Measurements from ENCODE around the gene CYB561. TPM values are rescaled to one million over a fixed set of nuclear protein-coding genes. Genes with fewer than 3 reads are reported as not detected.

The CYB561 gene
- total and polyA plus RNA-seq, 9 of the 15 experiments (the other 6 are each of a cell fraction or from before 2014, with no cell fraction given) = 4.0 to 30.8 (median 17.4) TPM

DNA sequence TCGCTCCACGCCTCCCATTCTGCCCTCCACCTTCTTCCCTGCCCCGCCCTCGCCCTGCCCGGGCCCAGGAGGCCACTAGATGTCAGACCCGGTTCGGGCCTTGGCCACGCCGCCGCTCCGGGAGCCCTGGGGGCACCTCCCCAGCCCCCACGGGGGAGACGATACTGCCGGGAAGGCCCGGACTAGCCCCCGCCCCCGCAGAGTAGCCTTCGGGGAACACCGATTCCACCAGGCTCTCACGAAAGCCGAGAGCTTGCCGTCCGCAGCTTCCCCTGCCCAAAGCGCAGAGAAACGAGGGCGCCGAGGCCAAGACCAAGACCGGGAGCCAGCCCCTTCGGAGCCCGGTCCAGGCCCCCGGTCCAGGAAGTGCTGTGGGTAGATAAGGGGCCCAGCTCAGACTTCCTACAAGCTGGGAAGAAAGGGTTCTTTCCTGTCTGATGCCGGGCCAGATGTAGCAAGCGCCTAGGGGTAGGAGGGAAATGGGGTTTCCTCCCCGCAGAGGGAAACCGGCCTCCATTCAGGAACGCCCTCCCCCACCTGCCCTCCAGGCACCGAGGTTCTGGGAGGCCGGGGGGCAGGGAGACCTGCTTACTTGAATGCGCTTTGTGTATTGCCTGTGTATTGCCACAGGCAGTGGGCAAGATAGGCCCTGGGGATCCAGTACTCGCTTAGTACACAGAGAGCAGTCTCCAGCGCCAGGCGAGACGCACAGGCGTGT lies 806 bp upstream of the CYB561 start (continued):
- TF ChIP-seq MGA (IDR thresholded peaks at IDR 0.05) (peak; percentile 84; the same call in 1 of the 2 replicates), ZNF644 (tag; IDR thresholded peaks at IDR 0.05; ENCODE audit: low read depth) (no peak; the same call in 1 of the 2 replicates), KDM2B (CRISPR knock-in tag; IDR thresholded peaks at IDR 0.05) (no peak), TFAP4 (CRISPR knock-in tag; IDR thresholded peaks at IDR 0.05; ENCODE audit: borderline replicate concordance) (peak; percentile 42; the same call in 1 of the 2 replicates), SP1 (CRISPR knock-in tag; IDR thresholded peaks at IDR 0.05) (no peak; the same call in 1 of the 2 replicates)
- TF ChIP-seq, protein P1, sequence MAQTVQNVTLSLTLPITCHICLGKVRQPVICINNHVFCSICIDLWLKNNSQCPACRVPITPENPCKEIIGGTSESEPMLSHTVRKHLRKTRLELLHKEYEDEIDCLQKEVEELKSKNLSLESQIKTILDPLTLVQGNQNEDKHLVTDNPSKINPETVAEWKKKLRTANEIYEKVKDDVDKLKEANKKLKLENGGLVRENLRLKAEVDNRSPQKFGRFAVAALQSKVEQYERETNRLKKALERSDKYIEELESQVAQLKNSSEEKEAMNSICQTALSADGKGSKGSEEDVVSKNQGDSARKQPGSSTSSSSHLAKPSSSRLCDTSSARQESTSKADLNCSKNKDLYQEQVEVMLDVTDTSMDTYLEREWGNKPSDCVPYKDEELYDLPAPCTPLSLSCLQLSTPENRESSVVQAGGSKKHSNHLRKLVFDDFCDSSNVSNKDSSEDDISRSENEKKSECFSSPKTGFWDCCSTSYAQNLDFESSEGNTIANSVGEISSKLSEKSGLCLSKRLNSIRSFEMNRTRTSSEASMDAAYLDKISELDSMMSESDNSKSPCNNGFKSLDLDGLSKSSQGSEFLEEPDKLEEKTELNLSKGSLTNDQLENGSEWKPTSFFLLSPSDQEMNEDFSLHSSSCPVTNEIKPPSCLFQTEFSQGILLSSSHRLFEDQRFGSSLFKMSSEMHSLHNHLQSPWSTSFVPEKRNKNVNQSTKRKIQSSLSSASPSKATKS (CRISPR knock-in tag; IDR thresholded peaks at IDR 0.05) = no peak
- TF ChIP-seq, protein P2, sequence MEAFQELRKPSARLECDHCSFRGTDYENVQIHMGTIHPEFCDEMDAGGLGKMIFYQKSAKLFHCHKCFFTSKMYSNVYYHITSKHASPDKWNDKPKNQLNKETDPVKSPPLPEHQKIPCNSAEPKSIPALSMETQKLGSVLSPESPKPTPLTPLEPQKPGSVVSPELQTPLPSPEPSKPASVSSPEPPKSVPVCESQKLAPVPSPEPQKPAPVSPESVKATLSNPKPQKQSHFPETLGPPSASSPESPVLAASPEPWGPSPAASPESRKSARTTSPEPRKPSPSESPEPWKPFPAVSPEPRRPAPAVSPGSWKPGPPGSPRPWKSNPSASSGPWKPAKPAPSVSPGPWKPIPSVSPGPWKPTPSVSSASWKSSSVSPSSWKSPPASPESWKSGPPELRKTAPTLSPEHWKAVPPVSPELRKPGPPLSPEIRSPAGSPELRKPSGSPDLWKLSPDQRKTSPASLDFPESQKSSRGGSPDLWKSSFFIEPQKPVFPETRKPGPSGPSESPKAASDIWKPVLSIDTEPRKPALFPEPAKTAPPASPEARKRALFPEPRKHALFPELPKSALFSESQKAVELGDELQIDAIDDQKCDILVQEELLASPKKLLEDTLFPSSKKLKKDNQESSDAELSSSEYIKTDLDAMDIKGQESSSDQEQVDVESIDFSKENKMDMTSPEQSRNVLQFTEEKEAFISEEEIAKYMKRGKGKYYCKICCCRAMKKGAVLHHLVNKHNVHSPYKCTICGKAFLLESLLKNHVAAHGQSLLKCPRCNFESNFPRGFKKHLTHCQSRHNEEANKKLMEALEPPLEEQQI (IDR thresholded peaks at IDR 0.05) = no peak
